Stimulated activated naive CD8-positive, alpha-beta T cell treated with anti-CD3 and anti-CD28 coated beads, Interleukin-15, amount 100 ng/mL, for 72 hours (primary cell): Measurements from ENCODE around the gene DCTN3.
A peak's percentile ranks its signal among the peaks of the same experiment; 100 is the strongest.

Experiments
- ATAC-seq: fragments of 150-1000 bp; cut with Tn5 transposase; 2 replicates; pipeline ENCODE4 v1.10.0; 2021; ENCODE audit warnings: mild to moderate bottlenecking, moderate library complexity
- DNase-seq, 2 donors: peaks; one replicate each; pipeline ENCODE4 v3.0.0; 2021 to 2022
- H3K27ac Mint-ChIP-seq, 2 donors: one replicate each; pipeline ENCODE4 v1.8.0; 2022; ENCODE audit warnings: mild to moderate bottlenecking in 2 of 2, mixed read lengths in 2 of 2, moderate library complexity in 2 of 2
- H3K27me3 Mint-ChIP-seq: one replicate; pipeline ENCODE4 v1.8.0; 2022; ENCODE audit warnings: mixed read lengths
- H3K4me1 Mint-ChIP-seq: one replicate; pipeline ENCODE4 v1.8.0; 2022; ENCODE audit warnings: mild to moderate bottlenecking, mixed read lengths
- H3K4me3 Mint-ChIP-seq, 2 donors: one replicate each; pipeline ENCODE4 v1.8.0; 2022; ENCODE audit warnings: mild to moderate bottlenecking in 2 of 2, mixed read lengths in 2 of 2, moderate library complexity in 1 of 2
- H3K9me3 Mint-ChIP-seq, 2 donors: one replicate each; pipeline ENCODE4 v1.8.0; 2022; ENCODE audit warnings: mixed read lengths in 2 of 2

Gene DCTN3

DNA sequence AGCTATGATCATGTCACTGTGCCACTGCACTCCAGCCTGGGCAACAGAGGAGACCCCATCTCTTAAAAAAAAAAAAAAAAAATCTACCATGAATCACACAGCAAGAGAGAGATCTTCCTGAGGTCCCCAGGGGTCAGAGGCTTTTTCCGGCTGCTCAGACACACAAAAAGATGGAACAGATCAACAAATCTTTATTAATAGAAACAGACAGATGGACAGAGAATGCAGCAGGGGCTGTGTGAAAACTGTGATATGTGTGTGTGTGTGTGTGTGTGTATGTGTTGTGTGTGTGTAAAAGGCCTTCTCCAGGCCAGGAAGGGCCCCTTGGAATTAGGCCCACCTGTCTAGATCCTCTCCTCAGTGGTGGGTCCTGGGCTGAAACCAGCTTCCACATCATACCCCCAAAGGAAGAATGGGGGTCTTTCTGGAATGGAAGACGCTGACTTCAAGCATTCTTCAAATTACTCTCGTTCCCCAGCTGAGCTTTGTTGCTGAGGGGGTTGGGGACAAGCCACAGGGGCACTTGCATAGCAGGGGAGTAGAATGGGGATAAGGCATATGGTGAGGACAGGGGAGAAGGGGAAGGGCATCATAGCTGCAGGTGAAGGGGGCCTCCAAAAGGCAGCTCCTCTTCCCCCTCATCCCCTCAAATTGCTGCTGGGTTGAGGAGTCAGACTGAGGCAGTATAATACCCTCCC lies 14.4 kb upstream of the DCTN3 start:
- H3K4me3 Mint-ChIP-seq = no peak overlapping the region
- no peak for ATAC-seq
- no peaks in the 10 kb centered on the region for H3K9me3 Mint-ChIP-seq
- peaks cover 47% of the 10 kb centered on the region for H3K4me1 Mint-ChIP-seq
- peaks cover 13% of the 10 kb centered on the region for H3K27me3 Mint-ChIP-seq
- no peak for DNase-seq
- H3K27ac Mint-ChIP-seq = no peak overlapping the region

DNA sequence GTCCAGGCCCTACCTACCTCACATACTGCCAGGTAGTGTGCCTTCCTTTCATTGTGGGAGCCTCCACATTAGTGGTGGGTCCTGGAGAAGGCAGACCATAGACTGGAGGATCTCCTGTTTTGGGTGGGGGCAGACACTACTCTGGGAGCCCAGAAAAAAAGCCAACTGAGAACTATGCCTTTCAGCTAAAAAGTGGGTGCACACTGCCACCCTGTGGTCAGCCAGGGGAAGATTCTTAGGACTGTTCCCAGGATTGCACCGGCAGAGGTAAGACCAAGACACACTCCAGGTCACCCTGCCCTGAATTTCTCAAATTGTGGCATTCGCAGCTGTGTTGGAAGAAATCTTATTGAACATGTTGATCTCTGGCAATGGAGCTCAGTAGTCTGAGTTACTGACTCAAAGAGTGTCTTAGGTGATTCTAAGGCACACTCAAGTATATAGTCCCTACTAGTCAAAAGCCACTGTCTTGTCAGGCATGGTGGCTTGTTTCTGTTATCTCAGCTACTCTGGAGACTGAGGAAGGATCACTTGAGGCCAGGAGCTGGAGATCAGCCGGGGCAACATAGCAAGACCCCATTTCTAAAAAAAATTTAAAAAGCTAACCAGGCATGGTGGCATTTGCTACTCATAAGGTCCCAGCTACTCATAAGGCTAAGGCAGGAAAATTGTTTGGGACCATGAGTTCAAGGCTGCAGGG lies 13.7 kb upstream of the DCTN3 start:
- Mint-ChIP-seq H3K4me1 (peaks cover 54% of the 10 kb centered on the region), H3K9me3 (no peaks in the 10 kb centered on the region), H3K27ac (peak overlapping the region in 1 of 2 donors; percentile 4), H3K27me3 (peaks cover 20% of the 10 kb centered on the region), H3K4me3 (no peak overlapping the region)
- DNase-seq (peak; percentile 65 to 73), ATAC-seq (peak; percentile 37)

DNA sequence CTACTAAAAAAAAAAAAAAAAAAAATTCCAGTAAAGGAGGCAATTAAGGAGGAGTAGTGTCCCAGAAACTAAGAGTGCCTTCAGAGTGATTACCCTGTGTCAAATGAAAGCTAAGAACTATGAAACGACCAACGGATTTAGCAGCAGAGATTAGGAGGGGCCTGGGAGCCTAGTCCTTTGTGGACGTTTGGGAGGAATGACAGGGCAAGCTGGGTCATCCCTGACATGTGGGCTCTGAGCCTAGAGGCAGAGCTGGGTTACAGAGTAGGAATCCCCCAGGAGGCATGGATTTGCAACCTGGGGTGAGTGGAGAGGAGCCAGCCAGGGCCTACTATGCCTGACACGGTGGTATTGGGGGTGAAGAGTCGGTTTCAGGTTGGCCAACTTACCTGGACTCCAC lies 12.9 kb upstream of the DCTN3 start:
- ATAC-seq (no peak), DNase-seq (no peak)
- Mint-ChIP-seq H3K4me1 (peaks cover 53% of the 10 kb centered on the region), H3K4me3 (no peak overlapping the region), H3K9me3 (no peaks in the 10 kb centered on the region), H3K27ac (no peak overlapping the region), H3K27me3 (peaks cover 28% of the 10 kb centered on the region)

DNA sequence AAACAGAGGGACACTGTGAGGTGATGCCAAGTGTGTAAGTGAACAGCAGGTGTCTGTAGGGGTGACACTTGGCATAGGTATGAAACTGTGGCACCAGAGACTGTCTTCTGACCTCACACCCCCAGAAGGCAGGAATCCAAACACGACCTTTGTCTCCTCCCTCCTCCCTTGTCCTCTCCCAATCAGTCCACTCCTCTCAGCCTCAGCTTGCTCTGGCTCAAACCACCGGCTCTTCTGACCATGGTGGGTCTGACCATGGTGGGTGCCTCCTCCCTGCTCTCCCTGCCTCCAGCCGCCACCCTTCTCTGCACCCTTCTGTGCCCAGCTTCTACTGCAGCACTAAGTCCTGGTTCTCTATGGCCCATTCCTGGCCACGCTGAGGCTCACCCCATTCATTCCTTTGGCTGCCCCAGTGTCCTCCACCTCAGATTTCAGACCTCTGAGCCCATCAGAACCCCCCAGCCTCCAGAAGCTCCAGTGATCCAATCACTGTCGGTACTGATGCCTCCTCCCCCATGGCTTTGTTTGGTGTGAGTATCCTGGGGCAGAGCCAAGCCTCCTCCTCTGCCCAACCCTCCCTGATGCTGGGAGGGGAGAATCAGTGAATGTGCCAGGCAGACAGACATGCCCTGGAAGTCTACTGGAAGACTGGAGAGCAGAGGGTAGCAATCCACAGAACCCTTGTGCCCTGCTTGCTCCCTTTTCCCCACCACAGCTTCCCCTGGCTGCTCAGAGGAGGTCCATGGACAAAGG lies 10.3 kb upstream of the DCTN3 start:
- peaks cover 54% of the 10 kb centered on the region for H3K27me3 Mint-ChIP-seq

DNA sequence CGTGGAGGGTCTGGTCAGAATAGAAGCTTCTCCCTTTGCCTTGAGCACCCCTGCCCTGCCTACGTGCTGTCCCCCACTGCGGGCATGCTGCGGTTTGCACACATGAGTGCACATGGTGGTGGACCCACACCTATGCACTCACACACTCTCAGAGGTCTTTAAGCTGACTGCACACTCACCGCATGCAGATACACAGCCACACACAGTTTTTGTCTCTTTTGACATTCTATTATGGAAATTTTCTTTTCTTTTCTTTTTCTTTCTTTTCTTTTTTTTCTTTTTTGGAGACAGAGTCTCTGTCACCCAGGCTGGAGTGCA lies 9.2 kb upstream of the DCTN3 start:
- DNase-seq (no peak), ATAC-seq (no peak)
- H3K4me1 Mint-ChIP-seq = peaks cover 27% of the 10 kb centered on the region
- peak overlapping the region; percentile 81 for H3K4me3 Mint-ChIP-seq
- H3K9me3 Mint-ChIP-seq = no peaks in the 10 kb centered on the region
- H3K27ac Mint-ChIP-seq = no peak overlapping the region
- peaks cover 65% of the 10 kb centered on the region for H3K27me3 Mint-ChIP-seq

More for the DNA sequence above, 10.3 kb upstream of the DCTN3 start:
- DNase-seq = no peak
- Mint-ChIP-seq H3K9me3 (no peaks in the 10 kb centered on the region), H3K4me1 (peaks cover 39% of the 10 kb centered on the region), H3K4me3 (peak overlapping the region; percentile 12 to 14), H3K27ac (no peak overlapping the region)
- no peak for ATAC-seq

GRCh38 chr9:34628656-34629490 lies 8.6 kb upstream of the DCTN3 start, which contains the start of gene ARID3C:
Gene ARID3C (minus strand): TSS chr9:34629066. CDS start chr9:34628014, 1,052 bp downstream.
- peak in 1 of 2 donors; percentile 38 for DNase-seq
- Mint-ChIP-seq H3K9me3 (no peaks in the 10 kb centered on the region), H3K4me3 (peak within 1 kb of the TSS; percentile 81 to 84), H3K4me1 (peaks cover 24% of the 10 kb centered on the region), H3K27me3 (peaks cover 70% of the 10 kb centered on the region), H3K27ac (peak within 1 kb of the TSS in 1 of 2 donors; percentile 83)
- ATAC-seq = peak; percentile 78

GRCh38 chr9:34627716-34628655 lies 7.7 kb upstream of the DCTN3 start:
- Mint-ChIP-seq H3K4me3 (peak overlapping the region; percentile 79 to 84), H3K27me3 (peaks cover 78% of the 10 kb centered on the region), H3K4me1 (peaks cover 27% of the 10 kb centered on the region), H3K27ac (peak overlapping the region in 1 of 2 donors; percentile 29), H3K9me3 (no peaks in the 10 kb centered on the region)
- ATAC-seq (peak; percentile 5), DNase-seq (no peak)

DNA sequence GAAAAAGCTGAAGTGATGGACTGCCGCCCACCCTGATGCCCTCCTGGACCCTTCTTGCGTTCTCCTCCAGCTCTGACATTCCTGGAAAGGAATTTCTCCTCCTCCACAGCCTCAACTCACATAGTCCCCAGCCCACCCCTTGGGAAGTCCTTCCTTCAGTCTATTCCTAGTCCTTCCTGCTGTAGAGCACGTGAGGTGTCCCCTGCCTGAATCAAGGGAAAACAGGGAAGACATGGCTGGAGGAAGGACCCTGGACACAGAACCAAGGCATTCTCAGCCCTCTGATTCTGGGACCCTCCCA lies 4.8 kb upstream of the DCTN3 start:
- Mint-ChIP-seq H3K27me3 (peaks cover 88% of the 10 kb centered on the region), H3K4me3 (no peak overlapping the region), H3K4me1 (peaks cover 40% of the 10 kb centered on the region), H3K9me3 (no peaks in the 10 kb centered on the region), H3K27ac (no peak overlapping the region)
- ATAC-seq (no peak), DNase-seq (no peak)

DNA sequence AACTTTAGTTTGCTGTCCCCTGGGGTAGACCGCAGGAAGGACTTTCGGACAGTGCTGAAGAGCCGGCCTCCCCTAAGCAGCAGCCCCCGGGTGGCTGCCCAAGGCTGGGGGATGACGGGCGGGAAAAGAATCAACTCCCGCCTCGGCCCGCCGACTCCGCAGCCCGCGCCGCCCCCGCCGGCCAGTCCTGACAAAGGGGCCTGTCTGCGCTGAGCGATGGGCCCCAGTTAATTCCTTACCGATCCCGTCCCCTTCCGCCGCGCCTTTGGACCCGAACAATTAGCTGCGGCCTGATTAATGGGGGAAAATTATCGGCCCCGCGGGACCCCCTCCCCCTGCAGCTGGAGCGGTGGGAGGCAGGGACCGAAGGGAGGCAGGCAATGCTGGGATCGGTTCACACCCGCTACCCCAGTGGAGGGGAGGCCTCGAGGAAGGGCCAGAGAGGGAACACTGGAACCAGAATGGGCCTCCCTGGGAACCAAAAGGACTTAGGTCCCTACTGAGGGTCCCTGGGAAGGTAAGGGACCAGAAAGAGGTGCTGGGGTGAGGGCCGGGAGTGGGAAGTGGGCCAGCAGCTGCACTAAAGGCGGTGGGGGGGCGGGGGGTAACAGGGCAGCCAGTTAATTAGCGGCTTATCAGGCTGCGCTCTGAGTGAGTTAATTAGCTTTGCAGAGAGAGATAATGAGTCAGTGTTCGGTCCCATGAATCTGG lies 4.3 kb upstream of the DCTN3 start:
- no peak for ATAC-seq
- Mint-ChIP-seq H3K4me1 (peaks cover 44% of the 10 kb centered on the region), H3K4me3 (no peak overlapping the region), H3K27me3 (peaks cover 83% of the 10 kb centered on the region), H3K9me3 (no peaks in the 10 kb centered on the region), H3K27ac (no peak overlapping the region)
- DNase-seq = no peak

DNA sequence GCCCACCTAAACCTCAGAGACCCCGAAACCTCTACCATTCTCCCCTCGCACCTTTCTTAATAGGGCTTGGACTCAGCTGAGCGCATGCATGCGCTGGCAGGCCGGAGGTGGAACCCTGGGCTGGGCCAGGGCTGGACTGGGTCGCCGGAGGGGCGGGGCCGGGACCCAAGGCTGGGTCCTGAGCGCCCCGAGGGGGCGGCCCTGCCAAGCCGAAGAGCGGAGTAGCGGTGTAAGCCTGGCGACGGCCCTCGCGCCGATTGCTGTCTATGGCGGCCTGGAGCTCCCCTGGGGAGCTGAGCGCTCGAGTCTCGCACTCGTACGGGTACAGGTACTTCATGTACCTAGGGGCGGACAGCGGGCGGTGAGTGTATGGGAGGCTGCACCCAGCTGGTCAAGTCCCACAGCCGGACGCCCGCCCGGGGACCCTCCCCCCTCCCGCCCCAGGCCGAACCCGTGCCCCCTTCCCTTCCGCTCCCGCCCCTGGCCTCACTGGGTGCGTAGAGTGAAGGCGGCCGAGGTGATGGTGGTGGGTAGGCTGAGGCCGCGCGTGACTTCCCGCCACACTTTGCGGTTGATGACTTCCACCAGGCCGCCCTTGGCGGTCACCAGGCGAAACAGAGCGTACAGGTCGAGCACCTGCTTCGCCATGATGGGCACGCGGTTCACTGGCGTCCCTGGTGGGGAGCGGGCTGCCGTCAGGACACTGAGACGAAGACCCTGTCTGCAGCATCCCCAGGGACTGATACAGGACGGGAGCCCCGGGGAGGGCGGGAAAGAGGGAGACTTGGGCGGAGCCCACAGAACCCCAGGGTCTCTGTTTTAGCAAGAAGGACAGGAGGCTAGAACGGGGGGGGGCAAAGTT lies 3.3 kb upstream of the DCTN3 start:
- Mint-ChIP-seq H3K27me3 (peaks cover 73% of the 10 kb centered on the region), H3K4me3 (peak overlapping the region; percentile 54 to 65)

DNA sequence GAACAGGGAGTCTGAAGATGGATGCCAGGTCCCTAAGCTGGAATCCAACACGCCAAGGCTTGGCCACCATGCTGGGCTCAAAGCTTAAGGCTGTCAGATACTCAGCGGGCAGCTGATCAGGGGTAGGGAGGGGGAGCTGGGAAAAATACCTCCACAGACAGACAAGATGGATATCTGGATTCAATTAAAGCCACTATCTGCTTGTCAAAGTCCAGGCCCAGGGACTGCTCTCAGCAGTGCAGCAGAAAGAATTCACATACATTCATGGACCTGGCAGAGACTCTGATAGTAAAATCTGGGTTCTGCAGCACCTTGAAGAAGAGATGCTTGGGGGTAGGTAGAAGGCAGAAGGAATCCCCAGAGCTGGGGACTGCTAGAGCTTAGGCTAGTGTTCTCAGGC lies 5.2 kb downstream of the DCTN3 start:
- no peak for DNase-seq
- ATAC-seq = no peak
- no peaks in the 10 kb centered on the region for H3K27me3 Mint-ChIP-seq
- H3K4me3 Mint-ChIP-seq = no peak overlapping the region
- no peak overlapping the region for H3K27ac Mint-ChIP-seq
- no peaks in the 10 kb centered on the region for H3K9me3 Mint-ChIP-seq
- H3K4me1 Mint-ChIP-seq = peaks cover 33% of the 10 kb centered on the region

More for the DNA sequence above, 3.3 kb upstream of the DCTN3 start:
- no peak overlapping the region for H3K27ac Mint-ChIP-seq
- H3K9me3 Mint-ChIP-seq = no peaks in the 10 kb centered on the region
- peak; percentile 13 for ATAC-seq
- peaks cover 43% of the 10 kb centered on the region for H3K4me1 Mint-ChIP-seq
- DNase-seq = peak in 1 of 2 donors; percentile 27

DNA sequence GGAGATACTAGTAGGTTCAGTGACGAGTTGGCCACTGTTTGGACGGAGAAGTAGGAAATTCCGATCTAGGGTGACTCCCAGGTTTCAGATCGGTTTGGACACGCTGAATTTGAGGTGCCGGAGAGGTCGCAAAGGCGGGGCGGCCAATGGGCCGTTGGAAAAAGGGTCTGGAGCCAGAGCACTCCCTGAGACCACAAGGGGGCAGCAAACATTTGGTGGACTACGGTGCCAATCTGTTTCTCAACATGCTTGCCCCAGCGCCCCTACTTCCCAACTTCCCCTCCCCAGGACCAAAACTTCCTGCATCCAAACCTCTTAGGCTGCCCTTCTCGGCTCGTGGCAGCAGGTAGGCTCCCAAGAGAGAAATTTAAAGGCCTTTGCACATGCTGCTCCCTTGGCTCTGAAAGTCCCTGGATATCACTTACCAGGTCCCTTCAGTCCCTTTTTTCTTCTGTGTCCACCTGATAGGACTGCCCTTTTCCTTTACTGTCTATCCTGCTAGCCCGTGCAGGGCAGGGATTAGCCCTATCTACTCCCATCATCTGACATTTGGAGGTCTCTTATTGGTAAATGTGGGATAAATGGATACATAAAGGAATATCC lies 7.4 kb downstream of the DCTN3 start:
- Mint-ChIP-seq H3K4me3 (peak overlapping the region; percentile 89 to 94), H3K27me3 (no peaks in the 10 kb centered on the region), H3K4me1 (peaks cover 20% of the 10 kb centered on the region), H3K9me3 (no peaks in the 10 kb centered on the region), H3K27ac (peak overlapping the region; percentile 44 to 89)
- peak; percentile 50 for ATAC-seq
- peak; percentile 71 to 72 for DNase-seq
